Right renal cortex interstitium (tissue), 3 donors: ENCODE data around the gene DRAM1. TPM values are rescaled to one million over a fixed set of nuclear protein-coding genes. Genes with fewer than 3 reads are reported as not detected.

Experiments
- DNase-seq, 3 donors: peaks; one replicate each; pipeline ENCODE4 v3.0.0-alpha.2; 2013; ENCODE audit warnings: low read depth in 3 of 3, low spot score in 2 of 3
- polyA plus RNA-seq, 3 donors: library from polyadenylated mRNA; unstranded; fragments of 120-200 nt; gene quantifications; one replicate each; pipeline ENCODE4 v1.2.1, GENCODE V29; 2013; ENCODE audit not compliant: insufficient read length in 3 of 3

Gene DRAM1
- polyA plus RNA-seq, 3 donors = 20.7 to 23.4 (median 21.2) TPM

DNA sequence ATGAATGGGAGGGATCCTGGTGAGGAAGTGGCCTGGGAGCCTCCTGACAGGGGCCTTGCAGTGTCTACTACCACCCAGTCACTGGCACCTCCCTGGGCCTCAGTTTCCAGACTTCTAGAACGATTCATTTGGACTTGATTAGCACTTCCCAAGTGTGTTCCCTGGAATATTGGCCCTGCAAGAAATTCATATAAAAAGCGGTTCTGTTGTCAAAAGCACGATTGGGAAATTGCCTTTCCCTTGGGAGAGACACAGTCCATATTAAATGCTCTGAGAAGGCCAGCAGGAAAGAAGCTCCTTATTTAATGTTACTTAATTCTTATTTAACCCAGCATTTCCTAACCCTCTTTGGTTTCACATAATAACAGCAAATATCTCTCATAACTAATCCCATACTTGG lies 61.9 kb downstream of the DRAM1 start:
- DNase-seq = no peak

DNA sequence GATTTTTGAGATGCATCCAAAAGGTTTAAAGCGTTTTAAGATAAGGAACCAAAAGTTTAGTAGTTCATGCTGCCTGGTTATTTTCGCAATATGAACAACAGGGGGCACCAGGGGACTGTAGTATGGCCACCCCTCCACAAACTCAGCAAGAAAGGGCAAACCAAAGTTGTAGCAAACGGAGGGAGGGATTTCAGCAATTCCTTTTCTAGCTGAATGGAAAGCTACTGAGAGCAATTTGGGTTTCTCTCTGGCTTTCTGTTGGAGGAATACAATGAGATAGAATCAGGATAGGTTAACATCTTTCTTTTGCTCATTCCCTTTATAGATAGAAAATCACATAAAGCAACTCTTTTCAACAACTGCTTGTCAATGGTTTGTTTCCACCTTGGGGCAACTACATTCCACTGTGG lies 62.5 kb downstream of the DRAM1 start:
- peak in 2 of 3 donors; percentile 48 to 59 for DNase-seq

DNA sequence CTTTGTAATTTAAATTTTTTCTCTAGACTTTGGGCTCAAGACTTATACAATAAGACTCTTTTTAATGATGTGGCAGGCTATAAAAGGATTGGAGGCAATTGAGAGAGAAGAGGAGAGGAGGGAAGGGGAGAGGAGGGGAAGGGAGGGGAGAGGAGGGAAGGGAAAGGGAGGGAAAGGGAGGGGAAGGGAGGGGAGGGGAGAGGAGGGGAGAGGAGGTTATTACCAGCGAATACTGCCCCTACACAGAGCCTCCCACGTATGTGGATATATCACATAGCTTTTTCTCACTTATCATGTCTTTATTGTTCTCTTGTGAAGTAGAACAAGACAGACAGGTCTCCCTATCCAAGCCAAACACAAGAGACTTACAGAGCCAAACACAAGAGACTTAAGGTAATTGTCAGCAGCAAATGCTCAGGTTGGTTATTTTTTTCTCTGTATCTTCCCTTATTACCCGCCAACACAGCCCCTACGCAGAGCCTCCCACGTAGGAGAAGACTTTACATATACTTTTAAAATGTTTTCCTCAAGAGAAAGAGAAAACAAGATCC lies 63.1 kb downstream of the DRAM1 start:
- no peak for DNase-seq

DNA sequence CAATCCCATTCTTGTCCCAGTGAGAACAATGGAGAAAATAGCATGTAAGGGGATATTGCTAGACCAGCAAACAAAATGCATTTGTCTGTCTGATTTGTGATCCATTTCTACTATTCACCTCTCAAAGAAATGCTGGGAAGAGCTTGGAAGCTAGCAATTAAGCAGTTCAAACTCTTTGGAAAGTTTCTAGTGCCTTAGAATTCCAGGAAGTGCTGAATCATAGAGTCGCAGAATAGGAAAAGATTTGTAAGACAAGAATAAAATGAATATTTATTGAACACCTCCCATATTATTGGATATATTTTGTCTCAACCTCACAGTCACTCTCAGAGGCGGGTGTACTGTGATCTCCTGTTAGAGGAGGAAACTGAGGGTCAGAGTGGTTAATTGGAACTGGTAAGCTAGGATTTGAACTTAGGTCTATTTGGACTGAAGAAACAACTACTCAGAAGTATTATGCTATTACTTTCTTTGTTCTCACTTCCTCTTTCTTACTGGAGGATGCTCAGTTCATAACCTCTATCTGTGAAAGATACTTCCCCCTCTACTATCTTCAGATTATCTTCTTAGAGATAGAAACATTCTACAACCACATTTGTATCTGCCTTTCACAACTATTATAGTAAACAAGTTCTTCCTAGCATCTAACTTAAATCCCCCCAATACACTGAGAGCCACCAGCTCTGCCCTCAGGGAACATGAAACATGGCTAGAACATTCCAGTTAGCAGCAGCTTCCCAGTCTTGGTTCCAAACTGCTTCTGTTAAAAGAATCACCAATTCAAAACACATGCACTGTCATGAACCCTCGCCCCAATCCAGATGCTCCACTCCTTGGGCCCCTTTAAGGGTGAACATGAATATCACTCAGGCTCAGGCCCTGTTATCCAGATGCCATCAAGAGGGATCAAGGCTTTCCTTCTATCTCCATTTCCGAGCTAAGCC lies 64.2 kb downstream of the DRAM1 start:
- DNase-seq = no peak

- no peak for DNase-seq
Measured at GRCh38 chr12:101942250-101942605, 64.8 kb downstream of the DRAM1 start.

DNA sequence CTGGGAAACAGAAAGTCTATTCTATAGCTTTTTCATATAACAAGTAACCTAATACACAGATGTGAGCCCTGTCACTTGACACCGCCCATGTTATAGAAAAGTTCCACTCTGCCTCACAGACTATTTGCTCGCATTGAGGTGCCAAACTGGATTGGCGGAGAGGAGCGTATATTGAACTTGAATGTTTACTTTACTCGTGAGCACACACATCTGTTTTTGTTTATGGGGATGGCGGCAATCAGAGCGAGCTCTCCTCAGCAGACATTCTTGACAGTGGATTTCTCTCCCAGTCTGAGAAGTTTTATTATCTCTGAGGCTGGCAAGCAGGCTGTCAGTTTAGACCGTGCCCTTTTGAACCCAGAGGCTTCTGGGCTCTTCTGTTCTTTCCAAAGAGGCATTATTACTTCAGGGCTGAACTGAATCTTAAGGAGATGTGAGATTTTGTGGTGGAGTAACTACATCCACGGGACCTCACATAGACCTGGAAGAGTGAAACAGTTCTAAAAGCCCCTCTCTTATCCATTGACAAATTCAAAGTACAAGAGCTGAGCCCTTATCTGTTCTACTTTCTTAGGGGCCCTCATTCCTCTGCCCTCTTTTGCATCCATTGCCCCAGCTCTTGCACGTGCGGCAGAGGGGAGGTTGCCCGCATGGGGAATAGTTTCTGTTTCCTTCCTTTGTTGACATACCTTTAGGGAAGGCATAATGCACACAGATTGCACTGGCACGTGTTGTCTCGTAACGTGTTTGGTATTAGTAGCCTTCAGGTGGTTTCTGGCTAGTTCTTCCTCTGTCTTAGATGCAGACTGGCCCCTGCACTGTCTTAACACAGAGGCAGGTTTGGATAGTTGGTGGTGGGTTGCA lies 68.2 kb downstream of the DRAM1 start:
- peak in 1 of 3 donors; percentile 7 for DNase-seq

GRCh38 chr12:101946233-101946611 lies 68.8 kb downstream of the DRAM1 start:
- DNase-seq = no peak

DNA sequence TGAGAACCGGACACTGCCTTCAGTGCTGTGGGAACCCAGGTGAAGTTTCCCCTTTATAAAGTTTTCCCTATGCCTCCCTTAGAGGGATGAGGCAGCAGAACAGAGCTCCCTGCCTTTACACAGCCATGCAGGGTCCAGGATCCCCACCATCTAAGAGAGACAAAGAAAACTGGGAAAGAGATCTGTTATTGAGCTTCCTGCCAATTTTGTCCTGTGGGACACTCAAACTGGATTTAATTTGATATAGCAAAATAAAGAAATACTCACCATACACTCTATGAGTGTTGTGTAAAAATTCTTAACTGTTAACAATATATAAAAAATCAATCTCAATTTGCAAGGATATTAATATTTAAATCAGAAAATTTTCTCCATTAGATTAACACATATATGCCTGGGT lies 69.9 kb downstream of the DRAM1 start:
- DNase-seq = no peak

- DNase-seq = no peak
Measured at GRCh38 chr12:101948365-101948764, 71.0 kb downstream of the DRAM1 start.

DNA sequence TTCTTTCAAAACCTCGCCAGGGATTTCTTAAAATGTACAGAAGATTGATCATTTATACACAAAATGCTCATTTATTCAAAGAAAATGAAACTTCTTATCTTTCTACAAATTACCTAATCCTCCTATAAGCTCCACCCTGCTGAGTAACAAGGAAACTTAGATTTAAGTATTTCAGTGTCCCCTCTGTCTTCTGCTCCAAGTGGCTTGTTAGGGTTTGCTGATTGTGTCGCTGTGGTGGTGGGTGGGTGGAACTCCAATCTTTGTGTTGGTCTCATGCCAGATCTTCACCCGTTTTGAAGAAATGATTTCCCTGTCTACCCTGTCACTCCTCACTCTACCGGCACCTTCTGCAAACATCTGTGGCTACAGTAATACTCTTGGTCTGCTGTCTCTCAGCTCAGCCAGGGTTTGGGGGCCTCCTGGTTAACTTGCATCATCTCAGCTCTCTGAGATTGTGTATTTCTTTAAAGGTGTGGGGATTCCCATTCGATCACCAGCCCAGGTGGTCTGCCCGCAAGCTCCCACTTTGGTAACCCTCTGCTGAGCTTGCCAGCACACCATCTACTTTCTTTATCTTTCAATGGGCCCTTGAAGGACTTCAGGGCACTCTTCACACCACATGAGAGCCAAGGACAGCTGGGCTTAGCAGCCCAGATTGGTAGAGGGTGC lies 73.8 kb downstream of the DRAM1 start:
- DNase-seq = no peak

- no peak for DNase-seq
Measured at GRCh38 chr12:101954113-101954512, 76.7 kb downstream of the DRAM1 start.

- no peak for DNase-seq
Measured at GRCh38 chr12:101954676-101955075, 77.3 kb downstream of the DRAM1 start.

DNA sequence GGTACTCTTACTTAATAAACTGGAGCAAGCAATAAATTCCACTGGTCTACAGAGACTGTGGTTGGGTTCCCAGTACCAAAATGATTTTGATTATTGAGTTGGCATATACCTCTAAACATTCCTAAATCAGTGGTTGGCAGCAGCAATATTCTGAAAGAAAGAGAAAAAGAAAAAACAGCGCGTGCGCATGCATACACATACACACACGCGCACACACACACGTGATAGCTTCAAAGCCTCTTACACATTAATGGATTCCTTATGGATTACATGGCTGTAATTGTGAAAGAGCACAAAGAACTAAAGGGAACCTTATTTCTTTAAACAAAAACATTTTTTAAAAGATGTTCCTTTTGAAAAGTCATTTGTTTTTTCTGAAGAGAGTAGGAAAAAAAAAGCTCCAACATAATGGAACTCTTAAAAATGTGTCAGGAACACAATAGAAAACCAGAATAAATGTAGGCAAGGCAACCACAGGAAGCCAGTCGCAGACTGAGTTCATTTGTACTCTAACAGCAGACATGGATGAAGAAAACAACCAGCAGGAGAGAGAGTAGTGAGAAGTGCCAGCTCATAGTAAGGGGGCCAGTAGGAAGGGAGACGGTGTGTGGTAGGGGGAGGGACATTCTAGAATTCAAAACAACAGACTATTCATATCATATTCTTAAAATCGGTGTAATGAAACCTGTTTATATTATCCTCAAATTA lies 80.0 kb downstream of the DRAM1 start:
- DNase-seq = no peak

DNA sequence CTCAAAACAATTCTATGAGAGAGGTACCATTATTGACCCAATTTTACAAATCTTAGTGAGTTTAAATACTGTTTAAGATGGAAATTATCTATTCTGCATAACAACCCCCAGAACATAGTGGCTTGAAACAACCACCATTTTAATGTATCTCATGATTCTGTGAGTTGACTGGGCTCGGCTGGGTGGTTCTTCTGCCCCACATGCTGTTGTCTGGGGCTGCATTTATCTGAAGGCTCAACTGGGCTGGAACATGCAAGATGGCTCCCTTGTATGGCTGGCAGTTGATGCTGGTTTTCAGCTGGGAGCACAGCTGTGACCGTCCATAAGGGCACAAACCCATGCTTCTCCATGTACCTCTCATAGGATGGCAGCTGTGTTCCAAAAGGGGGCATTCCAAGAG lies 82.2 kb downstream of the DRAM1 start:
- DNase-seq = no peak

DNA sequence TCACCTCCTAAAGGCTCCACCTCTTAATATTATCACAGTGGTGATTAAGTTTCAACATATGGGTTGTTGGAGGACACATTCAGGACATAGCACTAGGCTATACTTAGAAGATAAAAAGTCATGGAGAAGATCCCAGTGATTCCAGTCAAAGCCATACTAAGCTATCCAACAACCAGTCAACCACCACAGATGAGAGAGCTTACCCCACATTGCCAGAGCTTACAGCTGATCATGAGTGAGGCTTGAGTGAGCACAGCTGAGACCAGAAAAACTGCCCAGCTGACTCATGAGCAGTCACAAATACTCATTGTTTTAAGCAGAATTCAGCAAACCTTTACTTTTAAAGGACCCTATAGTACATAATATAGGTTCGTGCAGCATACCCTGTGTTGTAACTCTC lies 85.1 kb downstream of the DRAM1 start:
- DNase-seq = no peak

DNA sequence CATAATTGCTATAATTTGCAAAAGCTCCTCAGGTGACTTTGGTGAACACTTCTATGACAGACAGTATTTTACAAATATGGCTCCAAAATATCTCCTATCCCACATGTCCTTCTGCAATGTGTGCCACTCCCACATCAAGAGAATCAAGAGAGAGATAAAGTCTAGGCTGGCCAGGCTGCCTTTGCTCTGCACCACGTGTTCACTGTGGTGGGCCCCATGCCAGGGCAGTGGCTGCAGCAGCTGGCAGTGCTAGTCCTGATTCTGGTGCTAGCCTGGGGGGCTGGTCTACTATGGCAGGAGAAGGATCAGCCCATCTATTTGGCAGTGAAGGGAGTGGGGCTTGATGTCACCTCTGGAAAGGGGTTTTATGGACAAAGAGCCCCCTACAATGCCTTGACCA lies 86.3 kb downstream of the DRAM1 start:
- DNase-seq = no peak

GRCh38 chr12:101966496-101966895 lies 89.1 kb downstream of the DRAM1 start:
- no peak for DNase-seq

- no peak for DNase-seq
Measured at GRCh38 chr12:101967506-101967905, 90.1 kb downstream of the DRAM1 start.

GRCh38 chr12:101968770-101969169 lies 91.4 kb downstream of the DRAM1 start:
- no peak for DNase-seq
